CD4-positive, alpha-beta T cell treated with Interleukin-12 subunit alpha and Interleukin-12 subunit beta, for 1 hour (primary cell): ENCODE measurements around the gene DAD1.
"Not testable (repeated sequence)": the region's sequence is repeated elsewhere in the genome, so short reads cannot be mapped to it uniquely, and the experiment has no call there.

Experiments
- DNase-seq: peaks from one replicate; pipeline ENCODE4 v3.0.0-alpha.2; 2020

Gene DAD1

DNA sequence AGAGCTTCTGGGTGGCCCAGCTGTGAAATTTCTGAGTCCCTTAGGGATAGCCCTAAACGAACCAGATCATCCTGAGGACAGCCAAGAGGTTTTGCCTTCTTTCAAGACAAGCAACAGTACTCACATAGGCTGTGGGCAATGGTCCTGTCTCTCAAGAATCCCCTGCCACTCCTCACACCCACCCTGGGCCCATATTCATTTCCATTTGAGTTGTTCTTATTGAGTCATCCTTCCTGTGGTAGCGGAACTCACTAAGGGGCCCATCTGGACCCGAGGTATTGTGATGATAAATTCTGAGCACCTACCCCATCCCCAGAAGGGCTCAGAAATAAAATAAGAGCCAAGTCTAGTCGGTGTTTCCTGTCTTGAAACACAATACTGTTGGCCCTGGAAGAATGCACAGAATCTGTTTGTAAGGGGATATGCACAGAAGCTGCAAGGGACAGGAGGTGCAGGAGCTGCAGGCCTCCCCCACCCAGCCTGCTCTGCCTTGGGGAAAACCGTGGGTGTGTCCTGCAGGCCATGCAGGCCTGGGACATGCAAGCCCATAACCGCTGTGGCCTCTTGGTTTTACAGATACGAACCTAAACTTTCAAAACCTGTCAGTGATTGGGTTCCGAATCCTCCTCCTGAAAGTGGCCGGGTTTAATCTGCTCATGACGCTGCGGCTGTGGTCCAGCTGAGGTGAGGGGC is 38.9 kb downstream of the DAD1 start:
- peak; percentile 75 for DNase-seq

DNA sequence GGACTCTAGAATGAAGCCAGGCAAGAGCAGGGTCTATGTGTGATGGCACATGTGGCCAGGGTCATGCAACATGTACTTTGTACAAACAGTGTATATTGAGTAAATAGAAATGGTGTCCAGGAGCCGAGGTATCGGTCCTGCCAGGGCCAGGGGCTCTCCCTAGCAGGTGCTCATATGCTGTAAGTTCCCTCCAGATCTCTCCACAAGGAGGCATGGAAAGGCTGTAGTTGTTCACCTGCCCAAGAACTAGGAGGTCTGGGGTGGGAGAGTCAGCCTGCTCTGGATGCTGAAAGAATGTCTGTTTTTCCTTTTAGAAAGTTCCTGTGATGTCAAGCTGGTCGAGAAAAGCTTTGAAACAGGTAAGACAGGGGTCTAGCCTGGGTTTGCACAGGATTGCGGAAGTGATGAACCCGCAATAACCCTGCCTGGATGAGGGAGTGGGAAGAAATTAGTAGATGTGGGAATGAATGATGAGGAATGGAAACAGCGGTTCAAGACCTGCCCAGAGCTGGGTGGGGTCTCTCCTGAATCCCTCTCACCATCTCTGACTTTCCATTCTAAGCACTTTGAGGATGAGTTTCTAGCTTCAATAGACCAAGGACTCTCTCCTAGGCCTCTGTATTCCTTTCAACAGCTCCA is 39.6 kb downstream of the DAD1 start:
- DNase-seq = no peak

DNA sequence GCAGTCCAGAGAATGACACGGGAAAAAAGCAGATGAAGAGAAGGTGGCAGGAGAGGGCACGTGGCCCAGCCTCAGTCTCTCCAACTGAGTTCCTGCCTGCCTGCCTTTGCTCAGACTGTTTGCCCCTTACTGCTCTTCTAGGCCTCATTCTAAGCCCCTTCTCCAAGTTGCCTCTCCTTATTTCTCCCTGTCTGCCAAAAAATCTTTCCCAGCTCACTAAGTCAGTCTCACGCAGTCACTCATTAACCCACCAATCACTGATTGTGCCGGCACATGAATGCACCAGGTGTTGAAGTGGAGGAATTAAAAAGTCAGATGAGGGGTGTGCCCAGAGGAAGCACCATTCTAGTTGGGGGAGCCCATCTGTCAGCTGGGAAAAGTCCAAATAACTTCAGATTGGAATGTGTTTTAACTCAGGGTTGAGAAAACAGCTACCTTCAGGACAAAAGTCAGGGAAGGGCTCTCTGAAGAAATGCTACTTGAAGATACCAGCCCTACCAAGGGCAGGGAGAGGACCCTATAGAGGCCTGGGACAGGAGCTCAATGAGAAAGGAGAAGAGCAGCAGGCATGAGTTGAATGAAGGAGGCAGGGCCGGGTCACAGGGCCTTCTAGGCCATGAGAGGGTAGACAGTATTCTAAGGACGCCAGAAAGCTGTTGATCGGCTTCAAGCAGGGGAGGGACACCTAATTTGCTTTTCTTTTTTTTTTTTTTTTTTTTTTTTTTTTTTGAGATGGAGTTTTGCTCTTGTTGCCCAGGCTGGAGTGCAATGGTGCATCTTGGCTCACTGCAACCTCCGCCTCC is 40.9 kb downstream of the DAD1 start:
- DNase-seq = no peak

DNA sequence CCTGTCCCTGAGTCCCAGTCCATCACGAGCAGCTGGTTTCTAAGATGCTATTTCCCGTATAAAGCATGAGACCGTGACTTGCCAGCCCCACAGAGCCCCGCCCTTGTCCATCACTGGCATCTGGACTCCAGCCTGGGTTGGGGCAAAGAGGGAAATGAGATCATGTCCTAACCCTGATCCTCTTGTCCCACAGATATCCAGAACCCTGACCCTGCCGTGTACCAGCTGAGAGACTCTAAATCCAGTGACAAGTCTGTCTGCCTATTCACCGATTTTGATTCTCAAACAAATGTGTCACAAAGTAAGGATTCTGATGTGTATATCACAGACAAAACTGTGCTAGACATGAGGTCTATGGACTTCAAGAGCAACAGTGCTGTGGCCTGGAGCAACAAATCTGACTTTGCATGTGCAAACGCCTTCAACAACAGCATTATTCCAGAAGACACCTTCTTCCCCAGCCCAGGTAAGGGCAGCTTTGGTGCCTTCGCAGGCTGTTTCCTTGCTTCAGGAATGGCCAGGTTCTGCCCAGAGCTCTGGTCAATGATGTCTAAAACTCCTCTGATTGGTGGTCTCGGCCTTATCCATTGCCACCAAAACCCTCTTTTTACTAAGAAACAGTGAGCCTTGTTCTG is 41.6 kb downstream of the DAD1 start:
- no peak for DNase-seq

DNA sequence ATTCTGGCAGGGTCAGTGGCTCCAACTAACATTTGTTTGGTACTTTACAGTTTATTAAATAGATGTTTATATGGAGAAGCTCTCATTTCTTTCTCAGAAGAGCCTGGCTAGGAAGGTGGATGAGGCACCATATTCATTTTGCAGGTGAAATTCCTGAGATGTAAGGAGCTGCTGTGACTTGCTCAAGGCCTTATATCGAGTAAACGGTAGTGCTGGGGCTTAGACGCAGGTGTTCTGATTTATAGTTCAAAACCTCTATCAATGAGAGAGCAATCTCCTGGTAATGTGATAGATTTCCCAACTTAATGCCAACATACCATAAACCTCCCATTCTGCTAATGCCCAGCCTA is 42.3 kb downstream of the DAD1 start:
- no peak for DNase-seq

DNA sequence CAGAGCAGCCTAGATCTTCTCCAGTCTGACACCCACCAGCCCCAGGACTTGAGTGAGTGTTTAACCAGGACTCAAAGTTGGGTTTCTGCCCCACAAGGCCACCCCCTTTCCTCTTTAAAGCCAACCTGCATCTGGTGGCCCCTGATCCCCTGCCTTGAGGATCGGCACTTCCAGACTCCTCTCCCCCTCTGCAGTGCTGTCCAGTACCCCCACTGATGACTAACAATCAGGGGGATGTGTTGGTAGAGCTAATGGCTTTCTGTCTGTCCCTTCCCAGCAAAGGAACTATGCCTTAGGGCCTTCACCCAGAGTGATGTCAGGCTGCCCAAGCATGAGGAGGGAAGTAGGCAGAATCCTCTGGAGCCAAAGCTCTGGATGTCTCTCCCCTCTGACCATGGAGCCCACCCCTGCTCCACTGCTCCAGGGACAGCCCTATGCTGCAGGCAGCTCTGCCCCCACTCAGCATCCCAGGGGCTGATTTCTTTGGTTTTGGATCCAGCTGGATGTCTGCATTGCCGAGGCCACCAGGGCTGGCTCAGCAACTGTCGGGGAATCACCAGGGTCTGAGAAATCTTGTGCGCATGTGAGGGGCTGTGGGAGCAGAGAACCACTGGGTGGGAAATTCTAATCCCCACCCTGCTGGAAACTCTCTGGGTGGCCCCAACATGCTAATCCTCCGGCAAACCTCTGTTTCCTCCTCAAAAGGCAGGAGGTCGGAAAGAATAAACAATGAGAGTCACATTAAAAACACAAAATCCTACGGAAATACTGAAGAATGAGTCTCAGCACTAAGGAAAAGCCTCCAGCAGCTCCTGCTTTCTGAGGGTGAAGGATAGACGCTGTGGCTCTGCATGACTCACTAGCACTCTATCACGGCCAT is 42.9 kb downstream of the DAD1 start:
- DNase-seq = no peak

DNA sequence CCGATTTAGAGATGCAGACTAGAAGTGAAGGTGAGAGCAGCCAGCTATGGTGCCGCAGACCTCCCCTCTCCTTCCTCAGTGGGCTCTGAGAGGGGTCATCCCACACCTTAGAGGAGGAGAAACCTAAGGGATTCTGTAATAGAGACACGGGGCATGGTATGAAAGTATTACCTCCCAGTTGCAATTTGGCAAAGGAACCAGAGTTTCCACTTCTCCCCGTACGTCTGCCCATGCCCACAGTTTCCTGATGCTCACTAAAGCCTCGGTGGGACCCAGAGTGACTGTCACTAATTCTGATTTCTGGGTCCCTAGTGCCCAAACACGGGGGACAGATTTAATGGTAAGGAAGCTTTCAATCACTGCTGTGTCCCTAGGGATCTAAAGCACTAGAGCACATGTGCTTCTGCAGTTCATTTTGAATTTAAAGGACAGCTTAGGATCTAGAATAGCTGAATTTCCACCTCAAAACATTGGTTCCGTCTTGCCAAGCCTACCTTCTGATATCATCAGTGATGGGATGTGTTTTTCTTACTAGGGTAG is 44.1 kb downstream of the DAD1 start:
- DNase-seq = no peak

DNA sequence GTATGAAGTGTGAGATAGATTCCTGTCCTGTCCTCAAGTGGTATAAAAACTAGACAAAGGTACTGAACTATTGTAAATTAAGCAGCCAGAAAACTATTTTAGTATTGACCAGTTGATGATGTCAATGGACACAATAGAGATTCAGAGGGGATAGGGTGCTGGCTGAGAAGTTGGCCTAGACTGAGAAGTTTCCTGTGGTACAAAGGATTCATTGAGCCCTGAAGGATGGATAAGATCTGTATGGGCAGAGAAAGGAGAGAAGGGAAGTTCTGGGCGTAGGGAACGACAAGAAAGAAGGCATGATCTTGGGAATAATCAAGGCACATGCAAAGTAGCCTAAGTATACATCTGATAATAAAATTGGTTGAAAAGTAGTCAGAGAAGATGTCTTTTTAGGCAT is 44.6 kb downstream of the DAD1 start:
- no peak for DNase-seq

DNA sequence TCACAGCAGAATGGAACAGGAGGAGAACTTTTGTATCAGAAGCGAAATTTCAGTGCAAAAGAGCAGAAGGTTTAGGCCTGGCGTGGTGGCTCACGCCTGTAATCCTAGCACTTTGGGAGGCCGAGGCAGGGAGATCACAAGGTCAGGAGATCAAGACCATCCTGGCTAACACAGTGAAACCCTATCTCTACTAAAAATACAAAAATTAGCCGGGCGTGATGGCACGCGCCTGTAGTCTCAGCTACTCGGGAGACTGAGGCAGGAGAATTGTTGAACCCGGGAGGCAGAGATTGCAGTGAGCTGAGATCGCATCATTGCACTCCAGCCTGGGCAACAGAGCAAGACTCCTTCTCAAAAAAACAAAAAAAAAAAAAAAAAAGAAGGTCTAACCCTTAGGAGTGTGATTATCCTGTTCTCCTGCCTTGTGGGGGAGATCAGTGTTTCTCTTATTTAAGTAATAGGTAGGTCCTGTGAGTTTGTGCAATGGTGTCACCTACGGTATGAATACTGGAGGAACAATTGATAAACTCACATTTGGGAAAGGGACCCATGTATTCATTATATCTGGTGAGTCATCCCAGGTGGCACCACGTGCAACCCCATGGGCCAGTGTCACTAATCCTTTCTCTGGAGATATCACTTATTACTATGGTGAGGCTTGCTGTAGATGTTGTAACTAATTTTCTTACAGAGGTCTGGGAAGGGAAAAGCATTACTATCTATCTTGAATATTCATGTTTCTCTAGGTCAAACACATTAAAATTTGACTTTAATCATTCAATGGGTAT is 45.3 kb downstream of the DAD1 start:
- not testable (repeated sequence) for DNase-seq

DNA sequence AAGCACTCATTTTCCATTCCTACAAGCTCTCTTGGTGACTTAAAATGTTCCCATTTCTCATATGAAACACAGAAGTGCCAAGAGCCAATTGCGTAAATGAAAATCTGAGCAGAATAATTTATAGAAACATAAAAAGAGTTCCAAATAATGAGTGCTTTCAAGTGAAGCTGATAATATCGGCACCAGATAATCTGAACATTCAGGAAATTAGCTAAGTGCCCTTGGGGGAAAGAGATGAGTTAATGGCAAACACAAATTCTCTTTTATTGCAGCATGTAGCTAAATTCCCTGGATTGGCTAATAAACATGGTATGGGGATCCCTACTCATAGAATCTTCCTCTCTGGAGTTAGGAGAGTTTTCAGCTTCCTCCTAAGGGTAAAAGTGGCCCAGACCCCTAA is 46.7 kb downstream of the DAD1 start:
- DNase-seq = no peak

DNA sequence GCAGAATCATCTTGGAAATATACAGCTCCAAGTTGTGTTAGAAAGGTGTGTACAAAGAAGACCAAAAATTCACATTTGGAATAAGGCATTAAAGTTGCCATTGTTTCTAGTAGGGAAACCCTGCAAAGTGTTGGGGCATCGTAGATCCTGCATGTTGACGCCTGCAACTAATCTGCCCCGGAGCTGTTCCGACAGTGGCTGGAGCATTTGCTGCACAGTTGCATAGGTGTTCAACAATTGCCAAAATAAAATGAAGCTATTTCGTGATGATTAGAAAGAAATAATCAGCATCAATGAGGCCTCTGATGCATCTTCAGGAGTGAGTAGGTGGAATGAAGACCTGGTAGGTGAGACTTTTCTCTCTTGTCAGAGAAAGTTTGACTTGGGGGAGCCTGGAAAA is 47.3 kb downstream of the DAD1 start:
- no peak for DNase-seq

DNA sequence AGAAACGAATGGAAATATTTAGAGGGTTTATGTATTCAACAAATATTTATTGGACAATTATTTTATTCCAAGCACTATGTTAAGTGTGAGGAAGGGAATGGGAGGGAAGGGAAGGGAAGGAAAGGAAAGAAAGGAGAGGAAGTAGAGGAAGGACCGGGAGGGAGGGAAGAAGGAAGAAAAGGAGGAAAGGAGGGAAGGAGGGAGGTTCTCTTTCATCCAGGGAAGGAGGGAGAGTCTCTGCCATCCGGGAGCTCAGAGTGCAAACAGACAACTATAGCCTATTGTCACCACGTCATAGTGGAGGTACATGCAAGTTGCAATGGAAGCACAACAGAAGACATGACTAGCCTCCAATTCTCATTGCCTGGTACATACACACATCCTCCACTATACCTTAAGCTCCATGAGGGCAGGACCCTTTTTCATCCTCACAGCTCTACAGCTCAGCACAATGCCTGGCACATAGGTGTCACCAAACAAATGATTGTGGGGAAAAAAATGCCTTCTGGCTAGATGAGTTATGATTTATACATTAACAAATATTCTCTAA is 48.1 kb downstream of the DAD1 start:
- DNase-seq = no peak

DNA sequence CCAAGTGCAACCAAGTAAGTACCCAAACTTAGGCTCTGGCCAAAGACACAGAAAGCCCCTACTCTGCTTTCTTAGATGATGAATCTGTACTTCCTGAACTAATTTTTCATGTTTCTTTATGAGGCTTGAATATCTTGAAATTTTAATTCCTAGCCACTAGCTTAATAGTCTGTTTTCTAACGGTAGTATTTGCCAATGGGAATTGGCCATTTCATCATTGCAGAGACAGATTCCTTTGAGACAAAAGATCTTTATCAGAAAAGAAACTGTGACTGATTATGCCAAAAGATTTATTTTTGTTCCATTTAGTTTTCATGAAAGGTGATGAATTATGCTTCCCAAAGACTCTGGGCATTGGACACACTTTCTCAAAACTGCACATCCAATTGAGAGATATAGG is 48.7 kb downstream of the DAD1 start:
- DNase-seq = no peak

DNA sequence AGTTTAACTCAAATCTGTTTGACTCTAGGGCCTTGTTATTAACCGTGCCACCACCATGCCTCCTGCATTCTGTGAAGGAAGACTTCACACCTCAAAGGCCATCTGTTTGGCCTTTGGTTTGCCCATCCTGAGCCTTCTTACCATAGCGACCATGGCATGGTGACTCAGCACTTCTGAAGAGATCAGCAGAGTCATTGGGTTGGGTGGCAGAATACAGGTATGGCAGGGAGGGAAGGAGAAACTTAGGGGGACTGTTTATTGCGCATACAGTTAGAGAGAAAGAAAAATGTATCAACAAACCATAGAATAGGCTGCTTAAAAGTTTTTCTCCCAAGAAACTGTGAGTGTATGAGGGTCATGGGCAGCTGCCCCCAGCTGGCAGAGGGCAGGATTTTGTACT is 49.2 kb downstream of the DAD1 start:
- peak; percentile 58 for DNase-seq

DNA sequence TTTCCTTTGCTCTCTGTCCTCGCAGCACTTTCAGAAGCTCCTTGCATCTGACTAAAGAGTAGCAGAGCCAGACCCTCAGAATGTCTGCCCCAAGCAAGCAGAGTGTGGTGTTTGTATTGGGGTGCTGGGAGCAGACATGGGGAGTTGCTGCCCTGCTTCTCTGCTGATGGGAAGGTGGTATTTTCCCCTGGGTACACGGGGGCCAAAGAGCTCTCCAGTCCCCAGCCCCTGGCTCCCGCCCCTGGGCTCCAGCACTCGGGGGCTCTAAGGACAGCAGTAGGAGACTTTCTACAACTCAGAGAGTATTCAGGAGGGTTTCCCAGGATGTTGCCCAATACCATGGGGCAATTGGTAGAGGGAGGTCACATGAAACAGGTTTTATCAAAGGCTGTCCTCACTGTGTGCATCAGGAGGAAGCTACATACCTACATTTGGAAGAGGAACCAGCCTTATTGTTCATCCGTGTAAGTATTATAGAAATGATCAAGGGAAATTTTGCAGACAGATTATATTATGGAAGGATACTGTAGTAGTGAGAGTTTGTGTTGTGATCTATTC is 50.3 kb downstream of the DAD1 start:
- no peak for DNase-seq

DNA sequence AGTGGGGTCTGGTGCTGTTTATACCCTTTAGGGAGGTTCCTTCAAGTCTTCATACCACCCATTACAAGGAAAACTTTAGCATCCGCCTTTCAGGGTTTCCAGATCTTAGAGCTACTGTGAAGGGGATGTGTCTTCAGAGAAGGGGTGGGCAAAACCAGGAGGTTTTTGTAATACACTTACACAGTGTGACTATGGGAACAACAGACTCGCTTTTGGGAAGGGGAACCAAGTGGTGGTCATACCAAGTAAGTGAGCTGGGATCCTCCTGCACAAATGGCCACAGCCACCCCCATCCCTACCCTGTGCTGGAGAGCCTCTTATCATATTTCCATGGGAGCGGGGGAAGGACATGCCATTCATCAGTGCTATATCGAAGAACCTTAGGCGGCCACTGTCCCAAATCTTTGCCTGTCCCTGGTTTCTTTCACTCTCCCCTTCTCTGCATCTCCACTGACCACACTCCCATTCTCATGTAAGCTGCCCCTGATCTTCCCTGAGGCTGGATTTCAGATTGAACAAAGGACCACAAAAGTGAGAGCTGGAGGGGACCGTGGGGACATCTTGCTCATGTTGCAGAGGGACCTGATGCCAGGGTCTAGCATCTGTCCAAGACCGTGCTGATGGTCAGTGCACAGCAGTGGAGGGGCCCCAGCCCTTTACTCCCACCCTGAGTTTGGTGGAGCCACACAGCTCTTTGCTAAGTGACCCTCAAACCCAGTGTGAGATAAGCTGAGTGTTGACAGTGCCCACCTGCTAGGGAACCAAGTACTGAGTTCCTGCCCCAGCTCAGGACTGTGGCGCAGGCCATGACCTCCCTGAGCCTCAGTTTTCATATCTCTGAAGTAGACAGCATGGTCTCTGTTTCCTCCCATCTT is 51.4 kb downstream of the DAD1 start:
- DNase-seq = no peak

DNA sequence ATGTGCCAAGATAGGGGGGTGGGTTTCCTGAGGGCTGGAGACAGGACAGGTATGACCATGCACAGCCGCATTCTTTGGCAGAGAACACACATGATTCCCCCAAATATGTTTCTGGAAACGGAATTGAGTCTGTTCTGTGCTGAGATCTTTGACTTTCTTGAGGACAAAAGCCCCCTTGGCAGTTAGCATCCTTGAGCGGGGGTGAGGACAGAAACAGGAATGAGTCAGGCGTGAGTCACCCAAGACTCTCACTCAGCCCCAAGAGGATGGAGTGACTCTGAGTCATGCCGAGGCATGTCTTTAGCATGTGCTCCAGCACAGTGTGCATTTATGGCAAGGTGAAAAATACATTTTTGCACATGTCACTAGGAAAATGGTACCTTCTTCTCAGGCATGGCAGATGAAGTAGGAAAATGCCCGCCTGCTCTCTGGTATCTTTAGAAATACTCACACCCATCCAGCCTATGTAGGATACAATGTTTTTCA is 52.1 kb downstream of the DAD1 start:
- peak; percentile 84 for DNase-seq

DNA sequence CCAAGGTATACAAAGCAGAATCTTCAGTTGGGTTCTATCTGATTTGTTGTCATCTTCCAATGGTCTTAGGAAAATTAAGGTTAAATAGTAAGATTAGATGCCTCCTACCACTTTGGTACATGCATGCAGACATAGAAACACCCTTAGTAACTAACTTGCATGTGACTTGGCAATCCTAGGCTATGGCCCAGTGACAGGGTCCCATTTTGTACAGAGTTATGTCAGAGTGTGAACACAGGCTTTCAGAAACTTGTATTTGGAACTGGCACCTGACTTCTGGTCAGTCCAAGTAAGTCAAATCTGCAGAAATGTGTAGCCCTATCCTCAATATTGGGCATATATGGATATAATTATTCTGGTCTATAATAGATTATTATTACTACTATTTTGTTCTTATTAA is 53.1 kb downstream of the DAD1 start:
- no peak for DNase-seq

DNA sequence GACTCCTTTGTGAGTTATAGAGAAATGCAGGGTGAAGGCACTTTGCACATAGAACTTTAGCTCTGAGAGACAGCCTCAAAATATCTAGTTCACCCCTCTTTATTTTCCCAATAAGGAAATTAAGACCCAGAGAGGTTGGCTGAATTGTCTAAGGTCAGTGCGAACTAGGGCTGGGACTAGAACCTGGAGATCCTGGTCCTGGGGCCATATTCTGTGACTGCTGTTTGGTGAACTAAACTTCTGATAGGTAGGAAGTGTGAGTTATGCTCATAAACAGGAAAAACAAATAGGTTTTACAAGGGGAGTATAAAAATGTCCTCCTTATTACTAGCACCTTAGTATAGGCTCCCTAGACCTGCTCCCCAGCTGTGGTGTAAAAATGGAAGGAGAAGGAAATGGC is 53.9 kb downstream of the DAD1 start:
- no peak for DNase-seq

DNA sequence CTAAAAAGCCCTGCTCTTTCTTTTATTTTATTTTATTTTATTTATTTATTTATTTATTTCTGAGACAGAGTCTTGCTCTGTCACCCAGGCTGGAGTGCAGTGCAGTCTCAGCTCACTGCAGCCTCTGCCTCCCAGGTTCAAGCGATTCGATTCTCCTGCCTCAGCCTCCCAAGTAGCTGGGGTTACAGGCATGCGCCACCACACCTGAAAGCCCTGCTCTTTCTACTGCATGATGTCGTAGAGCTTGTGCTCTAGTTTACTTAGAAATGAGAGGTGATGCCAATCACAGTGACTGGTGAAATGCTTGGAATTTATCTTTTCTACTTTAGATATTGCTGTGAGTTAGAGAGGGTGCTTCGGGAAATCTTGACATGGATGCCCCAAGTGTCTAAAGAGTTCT is 54.5 kb downstream of the DAD1 start:
- no peak for DNase-seq
